Natural killer cell (primary cell): ENCODE results near the gene MYO9A. TPM values are rescaled to one million over a fixed set of nuclear protein-coding genes. Genes with fewer than 3 reads are reported as not detected.

Experiments used
- ATAC-seq, 3 donors: fragments of 150-1000 bp in 2 of 3; fragments of 200-7000 bp in 1 of 3; cut with Tn5 transposase; 1 replicate in 1 of 3; 2 replicates in 2 of 3; pipeline ENCODE4 v1.10.0; 2021; ENCODE audit warnings: mild to moderate bottlenecking in 2 of 3, moderate library complexity in 2 of 3
- DNase-seq, 2 donors: peaks; one replicate each; pipeline versions ENCODE4 v3.0.0 to v3.0.0-alpha.2; 2013 to 2021; ENCODE audit warnings: mixed read lengths in 1 of 2
- H3K27ac ChIP-seq: one replicate; pipeline ENCODE4 v1.5.1; 2013; ENCODE audit warnings: mild to moderate bottlenecking, low read length
- H3K27me3 ChIP-seq: one replicate; pipeline ENCODE4 v1.6.1; 2013; ENCODE audit warnings: low read length; ENCODE audit not compliant: control insufficient read depth, insufficient read depth
- H3K36me3 ChIP-seq: one replicate; pipeline ENCODE4 v1.6.1; 2013; ENCODE audit warnings: low read length; ENCODE audit not compliant: control insufficient read depth, insufficient read depth
- H3K4me1 ChIP-seq: one replicate; pipeline ENCODE4 v1.6.1; 2013; ENCODE audit warnings: low read length; ENCODE audit not compliant: control insufficient read depth, insufficient read depth
- H3K4me3 ChIP-seq: one replicate; pipeline ENCODE4 v1.5.1; 2013; ENCODE audit warnings: low read length
- H3K9me3 ChIP-seq: one replicate; pipeline ENCODE4 v1.6.1; 2013; ENCODE audit warnings: low read length; ENCODE audit not compliant: control insufficient read depth, insufficient read depth
- H3K27ac Mint-ChIP-seq, 2 donors: one replicate each; pipeline ENCODE4 v1.8.0; 2022; ENCODE audit warnings: mild to moderate bottlenecking in 2 of 2, mixed read lengths in 2 of 2, moderate library complexity in 1 of 2
- H3K27me3 Mint-ChIP-seq, 2 donors: one replicate each; pipeline ENCODE4 v1.8.0; 2022; ENCODE audit warnings: low read depth in 2 of 2, mixed read lengths in 2 of 2
- H3K36me3 Mint-ChIP-seq: one replicate; pipeline ENCODE4 v1.8.0; 2022; ENCODE audit warnings: mixed read lengths
- H3K4me1 Mint-ChIP-seq, 2 donors: one replicate each; pipeline ENCODE4 v1.8.0; 2022; ENCODE audit warnings: mixed read lengths in 2 of 2
- H3K4me3 Mint-ChIP-seq: one replicate; pipeline ENCODE4 v1.8.0; 2022; ENCODE audit warnings: mild to moderate bottlenecking, moderate library complexity, mixed read lengths
- H3K9me3 Mint-ChIP-seq, 2 donors: one replicate each; pipeline ENCODE4 v1.8.0; 2022; ENCODE audit warnings: mixed read lengths in 2 of 2
- CTCF ChIP-seq: fragments of 200-600 bp; IDR thresholded peaks from one replicate; pipeline ENCODE4 v1.8.0; 2022; ENCODE audit warnings: antibody characterized with exemption
- WGBS: methylation state at CpG from one replicate; pipeline ENCODE4 v1.1.7; 2013; ENCODE audit warnings: missing lambda C conversion rate; ENCODE audit not compliant: insufficient coverage; 5-methylcytosine and 5-hydroxymethylcytosine counted together
- intact Hi-C: fragments of 100-400 bp; cut with micrococcal nuclease; formaldehyde crosslinking; loops from one replicate; pipeline ENCODE4 v1.14.2; 2022
- total RNA-seq, 4 donors: library from RNA; stranded (reverse); fragments of 120-200 nt in 1 of 4; gene quantifications; one replicate each; pipeline versions ENCODE4 v1.2.3 to v1.2.4, GENCODE V29; 2013 to 2022

MYO9A gene
- total RNA-seq, 3 donors from 2014 or later (not counting 1 experiment from before 2014, with no cell fraction given): 36.3 to 40.4 (median 37.3) TPM

- no peak for ATAC-seq
Observed at GRCh38 chr15:71777216-71777943, 340.6 kb downstream of the MYO9A start.

DNA sequence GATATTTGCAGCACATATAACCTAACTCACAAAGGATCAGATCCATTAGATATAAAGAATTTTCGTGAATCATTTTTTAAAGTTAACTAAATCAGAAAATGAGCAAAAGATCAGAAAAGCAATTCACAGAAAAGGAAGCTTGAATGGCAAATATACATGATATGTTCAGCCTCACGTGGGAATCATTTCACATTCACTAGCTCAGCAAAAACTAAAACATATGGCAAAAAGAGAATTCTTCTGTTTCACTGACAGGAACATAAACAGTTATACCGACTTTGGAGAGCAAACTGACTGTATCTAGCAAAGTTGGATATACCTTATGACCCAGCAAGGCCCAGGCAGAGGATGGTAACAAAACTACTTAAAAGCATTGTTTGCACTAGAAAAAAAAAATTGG, 341.6 kb downstream of the MYO9A start:
- no peaks in the 10 kb centered on the region for H3K36me3 ChIP-seq
- peaks cover 0 to 7% of the 10 kb centered on the region in 2 donors for H3K4me1 Mint-ChIP-seq
- no peaks in the 10 kb centered on the region for H3K9me3 Mint-ChIP-seq
- TF ChIP-seq CTCF: no peak
- H3K9me3 ChIP-seq: no peaks in the 10 kb centered on the region
- DNase-seq: no peak
- H3K27ac Mint-ChIP-seq: no peak overlapping the region
- H3K4me3 ChIP-seq: no peak overlapping the region
- no peaks in the 10 kb centered on the region for H3K27me3 ChIP-seq
- no peak for ATAC-seq
- no peak overlapping the region for H3K4me3 Mint-ChIP-seq
- H3K4me1 ChIP-seq: no peaks in the 10 kb centered on the region
- no peaks in the 10 kb centered on the region for H3K36me3 Mint-ChIP-seq
- WGBS: 81% methylated on average over 3 of the region's 3 CpGs
- peaks cover 8 to 19% of the 10 kb centered on the region in 2 donors for H3K27me3 Mint-ChIP-seq
- intact Hi-C loops: no loop called here
- no peak overlapping the region for H3K27ac ChIP-seq

More at GRCh38 chr15:71777216-71777943, 340.6 kb downstream of the MYO9A start:
- intact Hi-C loops: no loop called here
- H3K27ac ChIP-seq: no peak overlapping the region
- no peaks in the 10 kb centered on the region for H3K9me3 Mint-ChIP-seq
- no peak overlapping the region for H3K27ac Mint-ChIP-seq
- H3K27me3 Mint-ChIP-seq: peaks cover 3 to 17% of the 10 kb centered on the region in 2 donors
- H3K4me1 ChIP-seq: no peaks in the 10 kb centered on the region
- WGBS: 91% methylated on average over 16 of the region's 16 CpGs
- no peak for DNase-seq
- H3K27me3 ChIP-seq: no peaks in the 10 kb centered on the region
- no peaks in the 10 kb centered on the region for H3K9me3 ChIP-seq
- H3K4me3 ChIP-seq: no peak overlapping the region
- peaks cover 0 to 7% of the 10 kb centered on the region in 2 donors for H3K4me1 Mint-ChIP-seq
- no peaks in the 10 kb centered on the region for H3K36me3 ChIP-seq
- no peak for TF ChIP-seq CTCF
- H3K4me3 Mint-ChIP-seq: no peak overlapping the region
- H3K36me3 Mint-ChIP-seq: no peaks in the 10 kb centered on the region

- Mint-ChIP-seq H3K4me3 (no peak overlapping the region), H3K36me3 (no peaks in the 10 kb centered on the region), H3K9me3 (no peaks in the 10 kb centered on the region), H3K27ac (no peak overlapping the region), H3K4me1 (peaks cover 0 to 7% of the 10 kb centered on the region in 2 donors), H3K27me3 (peaks cover 9 to 19% of the 10 kb centered on the region in 2 donors)
- H3K4me1 ChIP-seq: no peaks in the 10 kb centered on the region
- H3K27me3 ChIP-seq: no peaks in the 10 kb centered on the region
- ATAC-seq: no peak
- no peaks in the 10 kb centered on the region for H3K36me3 ChIP-seq
- intact Hi-C loops: no loop called here
- TF ChIP-seq CTCF: no peak
- H3K27ac ChIP-seq: no peak overlapping the region
- H3K9me3 ChIP-seq: no peaks in the 10 kb centered on the region
- no peak for DNase-seq
- H3K4me3 ChIP-seq: no peak overlapping the region
Observed at GRCh38 chr15:71775856-71776255, 342.1 kb downstream of the MYO9A start.
